ENCODE measurements around the gene GPR35.

GPR35 gene

DNA sequence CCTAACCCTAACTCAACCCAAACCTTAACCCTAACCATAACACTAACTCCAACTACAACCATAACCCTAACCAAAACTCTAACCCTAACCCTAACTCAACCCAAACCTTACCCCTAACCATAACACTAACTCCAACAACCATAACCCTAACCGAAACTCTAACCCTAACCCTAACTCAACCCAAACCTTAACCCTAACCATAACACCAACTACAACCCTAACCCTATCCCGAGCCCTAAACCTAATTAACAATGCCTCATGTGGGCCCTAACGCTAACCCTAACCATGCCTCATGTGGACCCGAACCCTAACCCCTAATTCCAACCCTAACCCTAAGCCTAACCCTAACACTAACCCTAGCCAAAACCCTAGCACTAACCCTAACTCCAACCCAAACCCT lies 11.5 kb upstream of the GPR35 start:
- 0 out of 2 replicates have a peak, but pooled peaks cover 3% of the 10 kb centered on the region for H3K4me1 ChIP-seq (ENCODE audit: control insufficient read depth, low read length)
- no peaks in the 10 kb centered on the region for H3K36me3 ChIP-seq (ENCODE audit: control insufficient read depth, low read length)
- H3K27me3 ChIP-seq (ENCODE audit: control insufficient read depth, low read length), result no peaks in the 10 kb centered on the region
- H3F3A ChIP-seq (ENCODE audit: control insufficient read depth, insufficient read depth), result no peaks in the 10 kb centered on the region; the same call in 1 of the 2 replicates
- no peaks in the 10 kb centered on the region for H3K79me2 ChIP-seq (ENCODE audit: control insufficient read depth, low read length)
- H4K20me1 ChIP-seq (ENCODE audit: control insufficient read depth, insufficient read depth, low read depth, low read length), result no peaks in the 10 kb centered on the region
- H3K4me3 ChIP-seq (ENCODE audit: low read length), result no peak overlapping the region
- TF ChIP-seq, protein P1, sequence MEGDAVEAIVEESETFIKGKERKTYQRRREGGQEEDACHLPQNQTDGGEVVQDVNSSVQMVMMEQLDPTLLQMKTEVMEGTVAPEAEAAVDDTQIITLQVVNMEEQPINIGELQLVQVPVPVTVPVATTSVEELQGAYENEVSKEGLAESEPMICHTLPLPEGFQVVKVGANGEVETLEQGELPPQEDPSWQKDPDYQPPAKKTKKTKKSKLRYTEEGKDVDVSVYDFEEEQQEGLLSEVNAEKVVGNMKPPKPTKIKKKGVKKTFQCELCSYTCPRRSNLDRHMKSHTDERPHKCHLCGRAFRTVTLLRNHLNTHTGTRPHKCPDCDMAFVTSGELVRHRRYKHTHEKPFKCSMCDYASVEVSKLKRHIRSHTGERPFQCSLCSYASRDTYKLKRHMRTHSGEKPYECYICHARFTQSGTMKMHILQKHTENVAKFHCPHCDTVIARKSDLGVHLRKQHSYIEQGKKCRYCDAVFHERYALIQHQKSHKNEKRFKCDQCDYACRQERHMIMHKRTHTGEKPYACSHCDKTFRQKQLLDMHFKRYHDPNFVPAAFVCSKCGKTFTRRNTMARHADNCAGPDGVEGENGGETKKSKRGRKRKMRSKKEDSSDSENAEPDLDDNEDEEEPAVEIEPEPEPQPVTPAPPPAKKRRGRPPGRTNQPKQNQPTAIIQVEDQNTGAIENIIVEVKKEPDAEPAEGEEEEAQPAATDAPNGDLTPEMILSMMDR (IDR thresholded peaks at IDR 0.05; ENCODE audit: low read depth, low read length, poor library complexity, severe bottlenecking), result no peak
- TF ChIP-seq EZH2phosphoT487 (IDR thresholded peaks at IDR 0.05; ENCODE audit: borderline replicate concordance, low read length), result no peak
- no peak overlapping the region for H3K4me2 ChIP-seq (ENCODE audit: low read length)
- H3K27ac ChIP-seq (ENCODE audit: low read depth, low read length), result no peak overlapping the region
- no peaks in the 10 kb centered on the region for H3K9me3 ChIP-seq (ENCODE audit: control insufficient read depth, insufficient read depth, low read length)
- no peaks in the 10 kb centered on the region for H3K9me2 ChIP-seq (replicated peaks; ENCODE audit: control insufficient read depth, low read length)

DNA sequence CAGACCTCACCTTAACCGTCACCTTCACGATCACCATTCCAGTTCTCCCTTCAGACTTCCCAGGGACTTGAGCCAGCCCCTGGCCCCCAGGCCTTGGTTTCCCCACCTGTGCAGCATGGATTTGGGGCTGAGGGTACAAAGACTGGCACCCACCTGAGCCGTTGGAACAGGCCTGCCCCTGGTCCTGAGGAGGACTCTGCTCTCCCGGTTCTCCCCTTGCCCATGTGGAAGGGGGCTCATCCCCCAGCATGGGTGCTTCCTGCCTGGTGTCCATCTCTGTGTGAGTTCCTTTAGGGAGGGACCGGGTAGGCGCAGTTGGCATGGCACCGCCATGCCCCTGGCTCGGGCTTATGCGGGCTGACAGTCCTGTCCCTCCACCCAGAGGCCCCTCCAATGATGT lies 10.9 kb upstream of the GPR35 start:
- no peaks in the 10 kb centered on the region for H3K27me3 ChIP-seq (ENCODE audit: control insufficient read depth, low read length)
- no peaks in the 10 kb centered on the region for H3K36me3 ChIP-seq (ENCODE audit: control insufficient read depth, low read length)
- H3K9me2 ChIP-seq (replicated peaks; ENCODE audit: control insufficient read depth, low read length), result no peaks in the 10 kb centered on the region
- H3K79me2 ChIP-seq (ENCODE audit: control insufficient read depth, low read length), result no peaks in the 10 kb centered on the region
- no peak overlapping the region for H3K27ac ChIP-seq (ENCODE audit: low read depth, low read length)
- no peaks in the 10 kb centered on the region; the same call in 1 of the 2 replicates for H3F3A ChIP-seq (ENCODE audit: control insufficient read depth, insufficient read depth)
- TF ChIP-seq EZH2phosphoT487 (IDR thresholded peaks at IDR 0.05; ENCODE audit: borderline replicate concordance, low read length), result no peak
- TF ChIP-seq, protein P1 (IDR thresholded peaks at IDR 0.05; ENCODE audit: low read depth, low read length, poor library complexity, severe bottlenecking), result no peak
- no peaks in the 10 kb centered on the region for H4K20me1 ChIP-seq (ENCODE audit: control insufficient read depth, insufficient read depth, low read depth, low read length)
- no peak overlapping the region for H3K4me3 ChIP-seq (ENCODE audit: low read length)
- H3K4me2 ChIP-seq (ENCODE audit: low read length), result no peak overlapping the region
- 0 out of 2 replicates have a peak, but pooled peaks cover 3% of the 10 kb centered on the region for H3K4me1 ChIP-seq (ENCODE audit: control insufficient read depth, low read length)
- no peaks in the 10 kb centered on the region for H3K9me3 ChIP-seq (ENCODE audit: control insufficient read depth, insufficient read depth, low read length)

GRCh38 chr2:240615396-240615795 lies 9.9 kb upstream of the GPR35 start:
- Histone ChIP-seq H4K20me1 (ENCODE audit: control insufficient read depth, insufficient read depth, low read depth, low read length) (no peaks in the 10 kb centered on the region), H3K79me2 (ENCODE audit: control insufficient read depth, low read length) (no peaks in the 10 kb centered on the region), H3K27me3 (ENCODE audit: control insufficient read depth, low read length) (no peaks in the 10 kb centered on the region), H3K9me3 (ENCODE audit: control insufficient read depth, insufficient read depth, low read length) (no peaks in the 10 kb centered on the region), H3K4me2 (ENCODE audit: low read length) (no peak overlapping the region), H3K4me3 (ENCODE audit: low read length) (no peak overlapping the region), H3K9me2 (replicated peaks; ENCODE audit: control insufficient read depth, low read length) (no peaks in the 10 kb centered on the region), H3F3A (ENCODE audit: control insufficient read depth, insufficient read depth) (no peaks in the 10 kb centered on the region; the same call in 1 of the 2 replicates), H3K27ac (ENCODE audit: low read depth, low read length) (no peak overlapping the region), H3K4me1 (ENCODE audit: control insufficient read depth, low read length) (0 out of 2 replicates have a peak, but pooled peaks cover 3% of the 10 kb centered on the region), H3K36me3 (ENCODE audit: control insufficient read depth, low read length) (no peaks in the 10 kb centered on the region)
- TF ChIP-seq, protein P1 (IDR thresholded peaks at IDR 0.05; ENCODE audit: low read depth, low read length, poor library complexity, severe bottlenecking), result no peak
- no peak for TF ChIP-seq EZH2phosphoT487 (IDR thresholded peaks at IDR 0.05; ENCODE audit: borderline replicate concordance, low read length)

Measured in DOHH2 (cell line).